SHP77 treated with DMSO at 0.1 percent for 48 hours (cell line): ENCODE data around the gene FN3KRP.

Source experiments
- DNase-seq: peaks from one replicate; lab custom pipeline; 2025; lab: John Stamatoyannopoulos, UW

Gene FN3KRP

GRCh38 chr17:82716203-82717010, at the start of gene FN3KRP:
FN3KRP (plus strand) TSS chr17:82716706; CDS start chr17:82716756, 50 bp downstream.
- DNase-seq: peak; percentile 96

DNA sequence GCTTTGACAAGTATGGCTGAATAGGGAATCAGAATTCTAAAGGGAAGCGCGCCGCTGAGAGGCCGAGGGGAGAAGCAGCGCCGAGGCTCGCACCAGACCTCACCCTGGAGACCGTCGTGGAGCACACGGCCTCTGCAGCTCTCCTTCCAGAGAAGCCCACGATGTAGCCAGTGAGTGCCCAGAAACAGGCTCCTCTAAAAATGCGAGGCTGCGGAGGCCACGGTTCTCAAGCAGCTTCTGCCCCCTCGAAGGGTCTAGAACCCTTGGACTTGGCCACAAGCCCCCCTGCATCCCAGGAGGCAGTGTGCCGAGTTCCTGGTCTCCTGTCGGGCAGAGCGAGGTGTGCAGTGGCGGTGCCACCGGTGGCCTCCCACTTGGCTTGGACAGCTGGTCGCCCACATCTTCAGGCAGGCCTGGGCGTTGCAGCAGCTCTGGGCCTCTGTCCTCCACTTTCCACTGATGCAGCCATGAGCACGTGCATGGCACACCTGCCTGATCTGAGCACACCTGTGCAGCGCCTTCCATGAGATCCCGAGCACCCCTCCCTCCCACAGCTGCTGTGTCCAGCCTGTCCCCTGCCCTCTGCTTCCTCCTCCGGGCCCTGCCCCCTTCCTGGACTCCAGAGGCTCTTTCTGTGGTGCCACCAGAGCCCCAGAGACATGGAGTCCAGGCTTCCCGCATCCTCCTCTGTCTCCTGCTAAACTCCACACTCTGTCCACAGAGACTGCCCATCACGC, 49.4 kb upstream of the FN3KRP start:
- no peak for DNase-seq

DNA sequence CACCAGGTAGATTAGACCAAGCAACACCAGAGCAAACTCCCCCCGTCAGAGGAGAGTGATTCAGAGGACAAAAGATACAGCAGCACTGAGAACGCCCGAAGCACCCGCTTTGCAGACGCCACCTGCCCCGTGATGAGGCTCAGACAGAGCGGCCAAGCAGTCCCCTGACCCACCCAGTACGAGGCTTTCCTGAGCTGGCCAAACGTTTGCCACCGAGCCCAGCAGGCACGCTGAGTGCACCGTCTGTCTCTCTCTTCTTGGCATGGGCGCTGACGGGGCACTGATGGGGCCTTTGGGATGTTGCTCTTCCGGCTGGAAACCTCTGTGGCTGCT, 48.9 kb upstream of the FN3KRP start:
- DNase-seq: no peak

DNA sequence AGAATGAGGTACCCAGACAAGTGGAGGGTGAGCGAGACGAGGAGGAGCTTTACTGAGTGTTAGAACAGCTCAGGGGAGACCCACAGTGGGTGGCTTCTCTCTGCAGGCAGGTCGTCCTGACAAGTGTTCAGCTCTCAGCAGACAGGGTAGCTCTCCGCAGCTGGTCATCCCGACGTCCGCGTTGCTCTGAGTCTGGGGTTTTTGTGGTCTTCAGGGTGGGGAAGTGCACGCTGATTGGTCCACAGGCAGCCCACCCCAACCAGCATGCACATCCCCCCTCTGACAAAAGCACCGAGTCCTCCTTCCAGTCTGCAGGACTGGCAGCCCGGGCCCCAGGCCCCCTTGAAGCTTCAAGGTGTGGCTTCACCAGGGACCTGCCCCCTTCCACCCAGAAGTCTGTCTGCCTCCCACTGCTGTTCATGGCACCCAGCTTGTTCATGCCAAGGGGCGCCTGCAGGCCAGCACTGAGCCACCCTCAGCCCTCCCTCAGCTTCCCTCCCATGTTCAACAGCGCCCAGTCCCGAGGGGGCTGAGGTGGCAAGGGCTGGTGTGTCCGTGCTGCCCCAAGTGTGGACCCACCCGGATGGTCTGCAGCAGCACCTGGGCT, 48.4 kb upstream of the FN3KRP start:
- DNase-seq: no peak

- DNase-seq: peak; percentile 31
These were observed 47.8 kb upstream of the FN3KRP start for GRCh38 chr17:82668631-82669099.

GRCh38 chr17:82670661-82671450, 45.6 kb upstream of the FN3KRP start:
- DNase-seq: no peak

DNA sequence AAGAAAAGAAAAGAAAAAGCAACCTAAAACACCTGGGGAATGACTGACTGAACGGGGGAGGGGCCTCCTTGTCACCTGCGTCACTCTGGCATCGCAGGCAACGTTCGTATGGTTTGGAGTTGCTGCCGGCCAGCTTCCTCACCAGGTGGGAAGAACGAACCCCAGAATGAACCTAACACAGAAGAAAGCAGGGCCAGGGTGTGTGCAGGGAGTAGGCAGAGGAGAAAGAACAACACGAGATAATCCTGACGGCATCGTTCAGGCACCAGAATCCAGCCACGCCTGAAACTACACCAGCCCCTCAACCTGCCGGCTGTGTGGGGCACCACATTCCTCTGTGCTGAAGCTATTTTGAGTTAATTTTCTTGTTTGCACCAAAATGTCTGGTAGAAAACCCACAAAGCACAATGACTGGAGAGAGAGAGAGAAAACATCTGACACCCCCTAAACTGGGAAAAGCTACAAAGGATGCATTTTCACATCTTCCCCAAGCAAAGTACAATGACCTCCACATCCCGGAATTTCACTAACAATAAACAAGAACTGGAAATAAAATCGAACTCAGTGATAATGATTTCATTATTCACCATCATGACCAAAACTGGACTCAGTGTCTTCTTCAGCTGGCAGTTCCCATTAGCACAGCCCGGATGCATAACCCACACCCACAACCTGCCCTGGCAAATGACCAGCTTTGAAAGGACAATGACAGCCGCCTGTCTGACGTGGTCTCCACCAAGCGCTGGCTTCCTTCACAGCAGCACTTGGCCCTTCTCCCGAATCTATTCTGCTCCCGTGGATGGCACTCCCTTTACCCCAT, 41.6 kb upstream of the FN3KRP start:
- DNase-seq: no peak

- no peak for DNase-seq
These were observed 40.8 kb upstream of the FN3KRP start for GRCh38 chr17:82675476-82676245.

DNA sequence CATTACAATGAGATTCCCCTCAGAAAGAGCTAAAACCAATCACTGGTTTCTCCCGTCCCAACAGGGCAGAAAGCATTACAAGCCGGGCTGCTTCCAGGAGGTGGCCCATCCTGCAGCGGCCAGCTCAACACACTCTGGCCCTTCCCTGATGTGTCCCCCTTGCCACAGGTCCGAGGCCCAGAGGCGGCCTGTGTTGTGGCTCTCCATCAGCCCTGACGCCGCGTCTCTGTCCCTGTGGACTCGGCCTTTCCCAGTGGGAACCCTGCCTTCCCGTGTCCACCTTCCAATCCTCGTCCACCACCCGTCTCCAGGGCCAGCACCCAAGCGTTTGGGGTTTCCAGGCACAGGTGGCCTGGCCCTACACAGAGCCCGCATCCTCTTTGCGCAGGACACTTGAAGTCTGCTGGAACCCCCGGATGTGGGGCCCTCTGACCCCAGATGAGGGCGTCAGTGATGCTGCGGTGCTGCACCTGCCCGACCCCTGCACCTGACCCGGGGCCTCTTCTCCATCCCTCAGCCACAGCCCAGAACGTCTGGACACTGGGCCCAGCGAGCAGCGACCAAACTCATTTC, 39.1 kb upstream of the FN3KRP start:
- DNase-seq: no peak

- DNase-seq: peak; percentile 73
These were observed 38.1 kb upstream of the FN3KRP start for GRCh38 chr17:82678265-82678891.

GRCh38 chr17:82679586-82680465, 36.7 kb upstream of the FN3KRP start:
- DNase-seq: no peak

DNA sequence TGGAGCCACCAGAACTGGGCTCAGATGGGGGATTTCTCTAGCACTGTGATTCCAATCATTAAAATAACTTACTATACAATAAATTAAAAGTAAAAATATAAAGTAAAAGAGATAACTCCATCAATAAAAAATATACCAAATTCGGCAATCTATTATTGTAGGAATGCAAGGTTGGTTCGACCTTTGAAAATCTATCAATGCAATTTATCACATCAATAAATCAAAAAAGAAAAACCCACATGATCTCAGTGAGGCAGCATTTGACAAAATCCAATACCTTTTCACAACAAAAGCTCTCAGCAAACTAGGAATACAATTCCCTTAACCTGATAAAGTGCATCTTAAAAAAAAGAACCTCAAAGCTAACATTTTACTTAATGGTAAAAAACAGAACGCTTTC, 35.0 kb upstream of the FN3KRP start:
- DNase-seq: no peak

DNA sequence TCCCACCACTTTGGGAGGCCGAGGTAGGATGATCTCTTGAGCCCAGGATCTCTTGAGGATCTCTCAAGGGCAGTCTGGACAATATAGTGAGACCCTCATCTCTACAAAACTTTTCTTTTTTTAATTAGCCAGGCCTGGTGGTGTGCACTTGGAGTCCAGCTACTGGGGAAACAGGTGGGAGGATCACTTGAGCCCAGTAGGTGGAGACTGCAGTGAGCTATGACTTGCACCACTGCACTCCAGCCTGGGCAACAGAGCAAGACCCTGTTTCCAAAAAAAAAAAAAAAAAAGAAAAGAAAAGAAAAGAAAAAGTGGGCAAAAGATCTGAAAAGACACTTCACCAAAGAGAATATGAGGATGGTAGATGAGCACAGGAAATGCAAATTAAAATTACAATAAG, 33.0 kb upstream of the FN3KRP start:
- no peak for DNase-seq

DNA sequence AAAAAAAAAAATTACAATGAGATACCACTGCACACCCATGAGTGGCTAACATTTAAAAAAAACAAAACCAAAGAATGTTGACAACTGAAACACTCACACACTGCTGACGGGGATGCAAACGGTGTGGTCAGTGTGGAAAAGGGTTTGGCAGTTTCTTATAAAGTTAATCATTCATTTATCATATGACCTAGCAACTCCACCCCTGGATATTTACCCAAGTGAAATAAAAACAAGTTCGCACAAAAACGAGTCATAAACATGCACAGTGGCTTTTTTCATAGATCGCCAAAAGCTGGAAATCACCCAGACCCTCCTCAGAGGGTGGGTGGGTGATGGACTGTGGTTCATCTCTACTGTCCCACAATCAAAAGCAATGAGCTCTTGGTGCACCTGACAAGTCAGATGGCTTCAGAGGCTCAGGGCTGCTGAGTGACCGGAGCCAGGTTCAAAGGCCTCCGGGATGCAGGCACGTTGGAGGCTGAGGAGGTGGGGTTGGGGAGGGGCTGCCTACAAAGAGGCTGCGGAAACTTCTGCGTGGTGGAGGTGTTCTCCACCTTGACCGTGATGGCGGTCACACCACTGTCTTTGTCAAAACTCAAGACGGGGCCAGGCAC, 32.2 kb upstream of the FN3KRP start:
- DNase-seq: no peak

DNA sequence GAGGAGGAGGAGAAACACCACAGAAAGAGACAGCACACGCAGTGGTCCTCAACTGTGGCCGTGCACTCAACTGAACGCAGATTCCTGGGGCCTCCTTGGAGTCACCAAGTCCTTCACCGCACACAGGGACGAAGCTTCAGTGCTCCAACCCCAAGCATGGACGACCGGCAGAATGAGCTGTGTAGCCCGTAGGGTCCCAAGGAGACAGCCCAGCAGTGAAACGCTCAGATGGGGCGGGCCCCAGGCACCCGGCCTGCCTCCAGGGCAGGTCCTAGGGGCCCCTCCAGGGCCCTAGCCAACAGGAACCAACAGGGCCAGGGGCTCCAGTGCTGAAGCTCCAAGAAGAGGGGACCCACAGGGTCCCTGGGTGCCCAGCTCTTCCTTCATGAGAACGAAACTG, 31.2 kb upstream of the FN3KRP start:
- DNase-seq: no peak

DNA sequence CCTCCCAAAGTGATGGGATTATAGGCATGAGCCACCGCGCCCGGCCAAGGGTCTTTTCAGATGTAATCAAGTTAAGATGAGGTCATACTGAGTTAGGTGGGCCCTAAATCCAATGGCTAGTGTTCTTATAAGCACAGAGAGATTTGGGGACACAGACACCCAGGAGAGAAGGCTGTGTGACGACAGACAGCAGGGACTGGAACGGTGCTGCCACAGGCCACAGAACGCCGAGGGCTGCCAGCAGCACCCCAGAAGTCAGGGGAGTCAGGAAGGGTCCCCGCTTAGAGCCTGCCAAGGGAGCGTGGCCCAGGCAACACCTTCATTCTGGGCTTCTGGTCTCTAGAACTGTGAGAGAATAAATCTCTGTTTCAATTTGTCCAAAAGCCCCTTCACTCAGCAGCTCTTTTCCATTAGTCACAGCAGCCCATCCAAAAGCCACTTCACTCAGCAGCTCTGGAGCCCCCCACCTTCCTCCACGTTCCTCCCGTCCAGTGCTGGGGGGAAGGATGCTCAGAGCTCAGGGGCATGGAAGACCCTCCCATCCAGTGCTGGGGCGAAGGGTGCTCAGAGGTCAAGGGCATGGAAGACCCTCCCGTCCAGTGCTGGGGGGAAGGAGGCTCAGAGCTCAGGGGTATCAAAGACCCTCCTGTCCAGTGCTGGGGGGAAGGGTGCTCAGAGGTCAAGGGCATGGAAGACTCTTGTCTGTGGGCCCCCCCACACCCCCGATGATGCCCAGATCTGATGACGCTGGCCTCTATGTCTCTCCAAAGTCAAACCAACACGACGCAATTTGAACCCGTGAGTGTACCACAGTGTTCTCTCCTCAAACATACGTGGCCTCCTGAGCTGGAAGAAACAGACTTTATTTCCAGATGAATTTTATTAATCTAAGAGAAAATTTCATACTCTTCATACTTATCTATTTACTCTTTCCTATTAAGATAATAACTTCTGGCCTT, 29.9 kb upstream of the FN3KRP start:
- no peak for DNase-seq

- DNase-seq: no peak
These were observed 29.1 kb upstream of the FN3KRP start for GRCh38 chr17:82687375-82687861.
